ENCODE results near the gene ASXL1.
"Not testable (repeated sequence)": the region's sequence is repeated elsewhere in the genome, so short reads cannot be mapped to it uniquely, and the experiment has no call there.

Gene ASXL1

GRCh38 chr20:32462900-32463641 is 104.9 kb downstream of the ASXL1 start:
- DNase-seq (ENCODE audit: low read depth, low spot score) = no peak
- H3K27ac ChIP-seq = no peak overlapping the region
- no peak overlapping the region for H3K4me3 ChIP-seq
- H3K9ac ChIP-seq (ENCODE audit: insufficient read length) = no peak overlapping the region
- H3K36me3 ChIP-seq (ENCODE audit: insufficient read depth, low read length) = no peaks in the 10 kb centered on the region
- TF ChIP-seq FOXP2 (optimal IDR thresholded peaks at IDR 0.05; ENCODE audit: control extremely low read depth, extremely low read length, insufficient read depth) (no peak), EZH2 (IDR thresholded peaks at IDR 0.05) (no peak), POLR2AphosphoS5 (IDR thresholded peaks at IDR 0.05; ENCODE audit: borderline replicate concordance, low read depth, low read length) (no peak)
- no peaks in the 10 kb centered on the region for H3K9me3 ChIP-seq (ENCODE audit: low read depth, low read length)

GRCh38 chr20:32463642-32464400 is 105.7 kb downstream of the ASXL1 start:
- no peaks in the 10 kb centered on the region for H3K36me3 ChIP-seq (ENCODE audit: insufficient read depth, low read length)
- no peaks in the 10 kb centered on the region for H3K9me3 ChIP-seq (ENCODE audit: low read depth, low read length)
- TF ChIP-seq FOXP2 (optimal IDR thresholded peaks at IDR 0.05; ENCODE audit: control extremely low read depth, extremely low read length, insufficient read depth) (no peak), EZH2 (IDR thresholded peaks at IDR 0.05) (no peak), POLR2AphosphoS5 (IDR thresholded peaks at IDR 0.05; ENCODE audit: borderline replicate concordance, low read depth, low read length) (no peak)
- no peak overlapping the region for H3K27ac ChIP-seq
- no peak overlapping the region for H3K9ac ChIP-seq (ENCODE audit: insufficient read length)
- no peak for DNase-seq (ENCODE audit: low read depth, low spot score)
- no peak overlapping the region for H3K4me3 ChIP-seq

- TF ChIP-seq EZH2 (IDR thresholded peaks at IDR 0.05) (no peak), POLR2AphosphoS5 (IDR thresholded peaks at IDR 0.05; ENCODE audit: borderline replicate concordance, low read depth, low read length) (no peak), FOXP2 (optimal IDR thresholded peaks at IDR 0.05; ENCODE audit: control extremely low read depth, extremely low read length, insufficient read depth) (no peak)
- no peak overlapping the region for H3K9ac ChIP-seq (ENCODE audit: insufficient read length)
- no peak overlapping the region for H3K4me3 ChIP-seq
- DNase-seq (ENCODE audit: low read depth, low spot score) = no peak
- H3K36me3 ChIP-seq (ENCODE audit: insufficient read depth, low read length) = no peaks in the 10 kb centered on the region
- no peaks in the 10 kb centered on the region for H3K9me3 ChIP-seq (ENCODE audit: low read depth, low read length)
- H3K27ac ChIP-seq = no peak overlapping the region
Measured at GRCh38 chr20:32464401-32465091, 106.4 kb downstream of the ASXL1 start.

- Histone ChIP-seq H3K9ac (ENCODE audit: insufficient read length) (no peak overlapping the region), H3K9me3 (ENCODE audit: low read depth, low read length) (no peaks in the 10 kb centered on the region), H3K27ac (no peak overlapping the region), H3K4me3 (no peak overlapping the region), H3K36me3 (ENCODE audit: insufficient read depth, low read length) (no peaks in the 10 kb centered on the region)
- TF ChIP-seq POLR2AphosphoS5 (IDR thresholded peaks at IDR 0.05; ENCODE audit: borderline replicate concordance, low read depth, low read length) = no peak
- no peak for TF ChIP-seq FOXP2 (optimal IDR thresholded peaks at IDR 0.05; ENCODE audit: control extremely low read depth, extremely low read length, insufficient read depth)
- TF ChIP-seq EZH2 (IDR thresholded peaks at IDR 0.05) = no peak
- no peak for DNase-seq (ENCODE audit: low read depth, low spot score)
Measured at GRCh38 chr20:32465092-32465900, 107.2 kb downstream of the ASXL1 start.

DNA sequence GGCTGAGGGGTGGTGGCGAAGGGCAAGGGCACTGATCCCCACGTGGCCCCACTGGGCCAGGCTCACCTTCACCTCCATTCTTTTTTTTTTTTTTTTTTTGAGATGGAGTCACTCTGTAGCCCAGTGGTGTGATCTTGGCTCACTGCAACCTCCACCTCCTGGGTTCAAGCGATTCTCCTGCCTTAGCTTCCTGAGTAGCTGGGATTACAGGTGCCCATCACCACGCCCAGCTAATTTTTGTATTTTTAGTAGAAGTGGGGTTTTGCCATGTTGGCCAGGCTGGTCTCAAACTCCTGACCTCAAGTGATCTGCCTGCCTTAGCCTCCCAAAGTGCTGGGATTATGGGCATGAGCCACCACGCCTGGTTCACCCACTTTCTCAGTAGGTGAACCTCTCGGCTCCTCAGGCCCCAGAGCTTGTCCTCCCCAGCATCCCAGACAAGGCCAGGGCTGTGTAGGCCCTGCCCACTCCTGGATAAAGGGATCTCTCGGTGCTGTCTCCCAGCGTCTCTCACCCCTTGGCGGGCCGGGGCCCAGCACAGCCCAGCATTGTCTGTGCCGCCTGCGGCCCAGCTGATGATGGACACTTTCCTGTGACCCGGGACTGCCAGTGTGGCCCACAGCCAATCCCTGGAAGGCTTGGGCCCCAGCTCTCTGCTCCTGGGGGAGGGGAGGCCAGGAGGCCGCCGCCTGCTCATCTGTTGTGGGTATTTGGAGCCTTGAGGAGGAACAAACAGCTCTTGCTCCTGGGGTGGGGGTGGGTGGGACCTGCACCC is 108.0 kb downstream of the ASXL1 start:
- not testable (repeated sequence) for H3K36me3 ChIP-seq (ENCODE audit: insufficient read depth, low read length); H3K9me3 ChIP-seq (ENCODE audit: low read depth, low read length); H3K27ac ChIP-seq

DNA sequence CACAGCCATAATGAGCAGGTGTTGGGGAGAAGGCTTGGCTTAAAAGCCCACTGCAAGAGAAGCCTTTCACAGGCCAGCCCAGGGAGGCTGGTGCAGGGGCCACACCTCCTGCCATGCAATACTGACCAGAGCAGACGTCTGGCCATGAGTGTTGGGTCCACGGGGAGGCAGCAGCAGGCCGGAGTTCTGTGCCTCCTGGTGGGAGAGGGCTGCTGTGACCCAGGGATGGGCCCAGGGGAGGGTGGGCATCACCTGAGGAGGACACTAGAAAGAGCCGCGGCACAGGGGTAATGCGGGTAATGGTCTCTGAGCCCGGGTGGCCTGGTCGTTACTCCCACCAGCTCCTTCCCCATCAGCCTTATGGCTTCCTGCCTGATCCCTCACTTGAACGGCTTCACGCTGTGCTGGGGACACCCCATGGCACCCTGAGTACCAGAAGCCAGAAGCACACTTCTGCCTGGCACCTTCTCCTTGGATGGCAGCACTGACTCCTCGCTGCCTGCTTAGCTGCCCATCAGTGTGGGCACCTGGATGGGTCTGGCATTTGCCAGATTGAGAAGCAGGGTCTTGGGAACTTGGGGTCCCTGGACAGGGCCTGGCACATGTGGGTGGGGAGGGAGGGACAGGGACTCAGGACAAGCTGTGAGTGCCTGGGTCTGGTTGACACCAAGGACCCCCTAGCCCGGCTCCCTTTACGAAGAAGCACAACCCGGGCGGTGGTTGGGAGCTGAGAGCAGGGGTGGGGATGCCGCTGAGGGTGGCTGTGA is 108.8 kb downstream of the ASXL1 start:
- Histone ChIP-seq H3K36me3 (ENCODE audit: insufficient read depth, low read length) (no peaks in the 10 kb centered on the region), H3K4me3 (no peak overlapping the region), H3K27ac (no peak overlapping the region), H3K9ac (ENCODE audit: insufficient read length) (no peak overlapping the region), H3K9me3 (ENCODE audit: low read depth, low read length) (no peaks in the 10 kb centered on the region)
- DNase-seq (ENCODE audit: low read depth, low spot score) = no peak
- no peak for TF ChIP-seq POLR2AphosphoS5 (IDR thresholded peaks at IDR 0.05; ENCODE audit: borderline replicate concordance, low read depth, low read length)
- TF ChIP-seq EZH2 (IDR thresholded peaks at IDR 0.05) = no peak
- TF ChIP-seq FOXP2 (optimal IDR thresholded peaks at IDR 0.05; ENCODE audit: control extremely low read depth, extremely low read length, insufficient read depth) = no peak

More for the DNA sequence above, 108.0 kb downstream of the ASXL1 start:
- H3K4me3 ChIP-seq; H3K9ac ChIP-seq (ENCODE audit: insufficient read length); DNase-seq (ENCODE audit: low read depth, low spot score): not testable (repeated sequence)
